IMR-90 (cell line): Measurements from ENCODE around the gene FGFRL1. TPM values are rescaled to one million over a fixed set of nuclear protein-coding genes. Genes with fewer than 3 reads are reported as not detected.

ENCODE experiments used
- ATAC-seq: fragments of 200-7000 bp; cut with Tn5 transposase; 2 replicates; pipeline ENCODE4 v1.9.1; 2020; ENCODE audit warnings: low read depth, mild to moderate bottlenecking, moderate library complexity
- BruUV-seq: library from RNA; stranded (reverse); fragments of 400-500 nt; replicated peaks from 2 replicates; lab custom pipeline; 2021; lab: Mats Ljungman, UMichigan
- CTCF ChIA-PET: fragments of 300-600 bp; formaldehyde crosslinking; extraction: SDS; loops from one replicate; lab custom pipeline; 2021; ENCODE audit warnings: antibody characterized with exemption; lab: Yijun Ruan, JAX
- POLR2A ChIA-PET: fragments of 300-600 bp; sonication (Branson Sonifier 250); formaldehyde crosslinking; loops from one replicate; lab custom pipeline; 2022; ENCODE audit warnings: antibody characterized with exemption; ENCODE audit not compliant: unreplicated experiment; lab: Charles Lee
- DNase-seq: peaks from one replicate; pipeline ENCODE4 v3.0.0; 2013
- H2AFZ ChIP-seq: replicated peaks from 2 replicates; pipeline ENCODE3; 2013; ENCODE audit warnings: low read length, mild to moderate bottlenecking; ENCODE audit not compliant: poor library complexity
- H2AK5ac ChIP-seq: 2 replicates; pipeline ENCODE4 v1.6.1; 2013; ENCODE audit warnings: low read depth, low read length, inconsistent platforms
- H2AK9ac ChIP-seq: replicated peaks from 2 replicates; pipeline ENCODE3; 2013; ENCODE audit warnings: mild to moderate bottlenecking, low read depth, low read length, moderate library complexity; ENCODE audit not compliant: poor library complexity
- H2BK120ac ChIP-seq: 2 replicates; pipeline ENCODE4 v1.6.1; 2013; ENCODE audit warnings: low read depth, low read length, inconsistent platforms
- H2BK15ac ChIP-seq: 3 replicates; pipeline ENCODE4 v1.6.1; 2013; ENCODE audit warnings: low read depth, low read length, inconsistent platforms
- H2BK20ac ChIP-seq: 2 replicates; pipeline ENCODE4 v1.6.1; 2013; ENCODE audit warnings: low read depth, mild to moderate bottlenecking, inconsistent platforms, low read length, moderate library complexity
- H2BK5ac ChIP-seq: 2 replicates; pipeline ENCODE4 v1.6.1; 2013; ENCODE audit warnings: mild to moderate bottlenecking, low read depth, low read length, inconsistent platforms; ENCODE audit not compliant: poor library complexity, severe bottlenecking
- H3K14ac ChIP-seq: replicated peaks from 2 replicates; pipeline ENCODE4 v1.6.1; 2013; ENCODE audit warnings: low read depth, low read length, inconsistent platforms
- H3K18ac ChIP-seq: 2 replicates; pipeline ENCODE4 v1.6.1; 2013; ENCODE audit warnings: low read depth, low read length, control low read depth
- H3K23ac ChIP-seq: 2 replicates; pipeline ENCODE4 v1.6.1; 2013; ENCODE audit warnings: low read depth, low read length, inconsistent platforms
- H3K27ac ChIP-seq: 2 replicates; pipeline ENCODE4 v1.5.1; 2013; ENCODE audit warnings: mild to moderate bottlenecking, control low read depth, low read length; ENCODE audit not compliant: insufficient read depth
- H3K27me3 ChIP-seq: 2 replicates; pipeline ENCODE4 v1.6.1; 2013; ENCODE audit warnings: low read length; ENCODE audit not compliant: control insufficient read depth, insufficient read depth
- H3K36me3 ChIP-seq: 2 replicates; pipeline ENCODE4 v1.6.1; 2013; ENCODE audit warnings: low read length, mixed read lengths; ENCODE audit not compliant: control insufficient read depth, insufficient read depth
- H3K4ac ChIP-seq: 2 replicates; pipeline ENCODE4 v1.6.1; 2013; ENCODE audit warnings: low read depth, low read length, inconsistent platforms
- H3K4me1 ChIP-seq: 2 replicates; pipeline ENCODE4 v1.6.1; 2013; ENCODE audit warnings: low read length, mixed read lengths; ENCODE audit not compliant: control insufficient read depth, insufficient read depth
- H3K4me2 ChIP-seq: 2 replicates; pipeline ENCODE4 v1.6.1; 2013; ENCODE audit warnings: low read depth, mild to moderate bottlenecking, control low read depth, low read length, moderate library complexity
- H3K4me3 ChIP-seq: 2 replicates; pipeline ENCODE4 v1.5.1; 2013; ENCODE audit warnings: low read depth, mild to moderate bottlenecking, control low read depth, low read length, moderate library complexity; ENCODE audit not compliant: insufficient read depth
- H3K56ac ChIP-seq: 2 replicates; pipeline ENCODE4 v1.6.1; 2013; ENCODE audit warnings: low read length, inconsistent platforms; ENCODE audit not compliant: insufficient read depth; ENCODE audit errors: extremely low read depth
- H3K79me1 ChIP-seq, 2 experiments: 2 replicates each; pipeline ENCODE4 v1.6.1; 2013; ENCODE audit warnings: low read length in 2 of 2, inconsistent platforms in 1 of 2, low read depth in 1 of 2
- H3K9ac ChIP-seq: 2 replicates; pipeline ENCODE4 v1.6.1; 2013; ENCODE audit warnings: low read depth, low read length, control low read depth
- H3K9me1 ChIP-seq: 2 replicates; pipeline ENCODE4 v1.6.1; 2013; ENCODE audit warnings: low read length, inconsistent platforms; ENCODE audit not compliant: insufficient read depth
- H3K9me3 ChIP-seq: 2 replicates; pipeline ENCODE4 v1.6.1; 2013; ENCODE audit warnings: low read length; ENCODE audit not compliant: control insufficient read depth, insufficient read depth
- H4K20me1 ChIP-seq: 2 replicates; pipeline ENCODE4 v1.6.1; 2013; ENCODE audit warnings: low read length, inconsistent platforms; ENCODE audit not compliant: insufficient read depth
- H4K5ac ChIP-seq: 2 replicates; pipeline ENCODE4 v1.6.1; 2013; ENCODE audit warnings: mild to moderate bottlenecking, low read depth, low read length, control low read depth
- H4K8ac ChIP-seq, 2 experiments: 2 replicates each; pipeline ENCODE4 v1.6.1; 2013; ENCODE audit warnings: low read depth in 2 of 2, low read length in 2 of 2, control low read depth in 1 of 2, inconsistent platforms in 1 of 2
- H4K91ac ChIP-seq: 2 replicates; pipeline ENCODE4 v1.6.1; 2013; ENCODE audit warnings: low read depth, low read length, inconsistent platforms; ENCODE audit not compliant: insufficient read depth
- BHLHE40 ChIP-seq: fragments of 150-350 bp; IDR thresholded peaks from 2 replicates; pipeline ENCODE4 v1.6.1; 2016; ENCODE audit warnings: mild to moderate bottlenecking, low read depth, low read length
- CEBPB ChIP-seq: IDR thresholded peaks from 2 replicates; pipeline ENCODE4 v1.6.1; 2012; ENCODE audit warnings: low read depth, low read length, improper control_type of control experiment
- CHD1 ChIP-seq: IDR thresholded peaks from 2 replicates; pipeline ENCODE4 v1.6.1; 2012; ENCODE audit warnings: low read depth, low read length, improper control_type of control experiment
- FOS ChIP-seq: fragments of 150-350 bp; IDR thresholded peaks from 2 replicates; pipeline ENCODE4 v1.6.1; 2016; ENCODE audit warnings: low read depth, low read length
- MAFK ChIP-seq: IDR thresholded peaks from 2 replicates; pipeline ENCODE4 v1.6.1; 2012; ENCODE audit warnings: low read depth, low read length, improper control_type of control experiment
- MAZ ChIP-seq: IDR thresholded peaks from 2 replicates; pipeline ENCODE4 v1.6.1; 2012; ENCODE audit warnings: low read depth, mild to moderate bottlenecking, low read length, improper control_type of control experiment, moderate library complexity, borderline replicate concordance
- NFE2L2 ChIP-seq: fragments of 150-350 bp; IDR thresholded peaks from 2 replicates; pipeline ENCODE4 v1.6.1; 2016; ENCODE audit warnings: low read depth, mild to moderate bottlenecking, low read length
- POLR2A ChIP-seq: IDR thresholded peaks from 2 replicates; pipeline ENCODE4 v1.6.1; 2012; ENCODE audit warnings: mild to moderate bottlenecking, low read depth, low read length
- RAD21 ChIP-seq: IDR thresholded peaks from 2 replicates; pipeline ENCODE4 v1.6.1; 2012; ENCODE audit warnings: low read length, improper control_type of control experiment
- RCOR1 ChIP-seq: IDR thresholded peaks from 2 replicates; pipeline ENCODE4 v1.6.1; 2012; ENCODE audit warnings: mild to moderate bottlenecking, low read length, improper control_type of control experiment; ENCODE audit not compliant: insufficient replicate concordance
- RFX5 ChIP-seq: IDR thresholded peaks from 2 replicates; pipeline ENCODE4 v1.8.0; 2012; ENCODE audit warnings: low read depth, mild to moderate bottlenecking, low read length, moderate library complexity
- WGBS, 2 experiments: methylation state at CpG; one replicate each; pipeline versions ENCODE4 v1.1.5 to v1.1.7; 2013; ENCODE audit warnings: missing lambda C conversion rate in 2 of 2; ENCODE audit not compliant: insufficient read length in 1 of 2; ENCODE audit errors: extremely low coverage in 2 of 2; 5-methylcytosine and 5-hydroxymethylcytosine counted together
- dilution Hi-C: fragments of 300-500 bp; cut with HindIII; formaldehyde crosslinking; loops from one replicate; pipeline ENCODE4 v1.14.3; 2018; ENCODE audit warnings: low sequenced_read_pairs; ENCODE audit not compliant: unreplicated experiment
- in situ Hi-C: fragments of 300-500 bp; cut with MboI; formaldehyde crosslinking; loops from 3 replicates; pipeline ENCODE4 v1.14.3; 2019; ENCODE audit warnings: low sequenced_read_pairs, inconsistent platforms, mixed read lengths
- intact Hi-C: fragments of 100-400 bp; cut with micrococcal nuclease; formaldehyde crosslinking; loops from 2 replicates; pipeline ENCODE4 v1.10.0; 2022
- polyA plus RNA-seq, 3 experiments: library from polyadenylated mRNA; depleted of rRNA; stranded (reverse); fragments of >200 nt; gene quantifications; 2 replicates each; pipeline ENCODE4 v1.2.3, GENCODE V29; 2012; ENCODE audit warnings: low replicate concordance in 1 of 3
- total RNA-seq: library from RNA; depleted of rRNA; stranded (reverse); fragments of >200 nt; gene quantifications from 2 replicates; pipeline ENCODE4 v1.2.3, GENCODE V29; 2012
- TF ChIP-seq, protein P1 (sequence below): fragments of 150-350 bp; IDR thresholded peaks from 2 replicates; pipeline ENCODE4 v1.6.1; 2017; ENCODE audit warnings: mild to moderate bottlenecking, antibody characterized with exemption, low read length, low read depth

FGFRL1 gene
- total and polyA plus RNA-seq, 2 of the 4 experiments (the other 2 are of a cell fraction), result 49.3 to 78.8 TPM

- WGBS, 2 experiments, result 93% methylated on average over 9 of the region's 26 CpGs; no CpG with 5 or more reads in 1 of the 2 experiments
These were observed 46.2 kb upstream of the FGFRL1 start for GRCh38 chr4:965048-965765.

More at GRCh38 chr4:965048-965765, 46.2 kb upstream of the FGFRL1 start:
- H4K8ac ChIP-seq, result no peak overlapping the region
- H3K36me3 ChIP-seq, result peaks cover 55% of the 10 kb centered on the region
- DNase-seq (no peak), ATAC-seq (no peak)
- H2BK5ac ChIP-seq, result no peak overlapping the region
- no peaks in the 10 kb centered on the region for H3K9me3 ChIP-seq
- H3K4me2 ChIP-seq, result no peak overlapping the region
- H3K27me3 ChIP-seq, result no peaks in the 10 kb centered on the region
- H2AK9ac ChIP-seq, result no peak overlapping the region
- H4K91ac ChIP-seq, result no peak overlapping the region
- H3K56ac ChIP-seq, result no peak overlapping the region
- no peaks in the 10 kb centered on the region for H3K4me1 ChIP-seq
- in situ Hi-C loops, result no loop called here
- TF ChIP-seq MAZ (no peak), RFX5 (no peak), FOS (no peak), RCOR1 (no peak), NFE2L2 (no peak), MAFK (no peak), CEBPB (no peak), CHD1 (no peak), BHLHE40 (no peak), POLR2A (no peak), RAD21 (no peak)
- TF ChIP-seq, protein P1, sequence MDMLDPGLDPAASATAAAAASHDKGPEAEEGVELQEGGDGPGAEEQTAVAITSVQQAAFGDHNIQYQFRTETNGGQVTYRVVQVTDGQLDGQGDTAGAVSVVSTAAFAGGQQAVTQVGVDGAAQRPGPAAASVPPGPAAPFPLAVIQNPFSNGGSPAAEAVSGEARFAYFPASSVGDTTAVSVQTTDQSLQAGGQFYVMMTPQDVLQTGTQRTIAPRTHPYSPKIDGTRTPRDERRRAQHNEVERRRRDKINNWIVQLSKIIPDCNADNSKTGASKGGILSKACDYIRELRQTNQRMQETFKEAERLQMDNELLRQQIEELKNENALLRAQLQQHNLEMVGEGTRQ, result no peak
- CTCF ChIA-PET, result no interaction called here
- H3K18ac ChIP-seq, result no peak overlapping the region
- H3K79me1 ChIP-seq, result 0 out of 4 replicates have a peak, but pooled peaks cover 0 to under 1% of the 10 kb centered on the region in 2 experiments
- no peak overlapping the region for H3K23ac ChIP-seq
- no peak overlapping the region for H2AFZ ChIP-seq
- no peak overlapping the region for H2BK20ac ChIP-seq
- H3K4ac ChIP-seq, result no peak overlapping the region
- POLR2A ChIA-PET, result no interaction called here
- H3K9ac ChIP-seq, result no peak overlapping the region
- no peak overlapping the region for H3K27ac ChIP-seq
- H4K5ac ChIP-seq, result no peak overlapping the region
- no peak overlapping the region for H3K14ac ChIP-seq
- BruUV-seq, result no TSS peak
- no peak overlapping the region for H3K4me3 ChIP-seq
- H2BK15ac ChIP-seq, result no peak overlapping the region
- dilution Hi-C loops, result no loop called here
- H3K9me1 ChIP-seq, result no peaks in the 10 kb centered on the region
- peaks cover 3% of the 10 kb centered on the region for H4K20me1 ChIP-seq
- no peak overlapping the region for H2AK5ac ChIP-seq
- H2BK120ac ChIP-seq, result no peak overlapping the region
- intact Hi-C loops, result no loop called here
